Measurements from ENCODE around the gene AZGP1.

GRCh38 chr7:100019908-100020307 is 44.1 kb upstream of the AZGP1 start:
- TF ChIP-seq REST (IDR thresholded peaks at IDR 0.05; ENCODE audit: insufficient replicate concordance, low read depth) (no peak), CTCF (IDR thresholded peaks at IDR 0.05; ENCODE audit: insufficient read depth, low read length) (no peak), POLR2AphosphoS5 (IDR thresholded peaks at IDR 0.05; ENCODE audit: low read depth) (no peak)

Measured in HL-60 (cell line).